Measurements from ENCODE around the gene PPID.
"Not testable (repeated sequence)": the region's sequence is repeated elsewhere in the genome, so short reads cannot be mapped to it uniquely, and the experiment has no call there.

The PPID gene

GRCh38 chr4:158741326-158742021 lies 18.3 kb upstream of the PPID start:
- in situ Hi-C loops (cut with HindIII; ENCODE audit: low pct_ligation_motif_present, low pct_unique_long_range_greater_than_20kb, low sequenced_read_pairs), result no loop called here
- DNase-seq, result no peak

- in situ Hi-C loops (cut with HindIII; ENCODE audit: low pct_ligation_motif_present, low pct_unique_long_range_greater_than_20kb, low sequenced_read_pairs), result no loop called here
- no peak for DNase-seq
Observed at GRCh38 chr4:158739600-158739999, 16.4 kb upstream of the PPID start.

- no peak for DNase-seq
- in situ Hi-C loops (cut with HindIII; ENCODE audit: low pct_ligation_motif_present, low pct_unique_long_range_greater_than_20kb, low sequenced_read_pairs), result no loop called here
Observed at GRCh38 chr4:158738866-158739265, 15.7 kb upstream of the PPID start.

GRCh38 chr4:158729716-158730559 lies 6.7 kb upstream of the PPID start:
- in situ Hi-C loops (cut with HindIII; ENCODE audit: low pct_ligation_motif_present, low pct_unique_long_range_greater_than_20kb, low sequenced_read_pairs), result no loop called here
- peak; percentile 62 for DNase-seq

- in situ Hi-C loops (cut with HindIII; ENCODE audit: low pct_ligation_motif_present, low pct_unique_long_range_greater_than_20kb, low sequenced_read_pairs), result no loop called here
- DNase-seq, result no peak
Observed at GRCh38 chr4:158728236-158728635, 5.0 kb upstream of the PPID start.

GRCh38 chr4:158726633-158727032 lies 3.4 kb upstream of the PPID start:
- in situ Hi-C loops (cut with HindIII; ENCODE audit: low pct_ligation_motif_present, low pct_unique_long_range_greater_than_20kb, low sequenced_read_pairs), result no loop called here
- no peak for DNase-seq

GRCh38 chr4:158724637-158725036 lies 1.4 kb upstream of the PPID start:
- in situ Hi-C loops (cut with HindIII; ENCODE audit: low pct_ligation_motif_present, low pct_unique_long_range_greater_than_20kb, low sequenced_read_pairs), result no loop called here
- DNase-seq, result no peak

- DNase-seq, result peak; percentile 20
- in situ Hi-C loops (cut with HindIII; ENCODE audit: low pct_ligation_motif_present, low pct_unique_long_range_greater_than_20kb, low sequenced_read_pairs), result no loop called here
Observed at GRCh38 chr4:158722291-158722916, 792 bp downstream of the PPID start.

- in situ Hi-C loops (cut with HindIII; ENCODE audit: low pct_ligation_motif_present, low pct_unique_long_range_greater_than_20kb, low sequenced_read_pairs), result no loop called here
- DNase-seq, result no peak
Observed at GRCh38 chr4:158721680-158722079, 1.5 kb downstream of the PPID start.

GRCh38 chr4:158715802-158716201 lies 7.4 kb downstream of the PPID start:
- in situ Hi-C loops (cut with HindIII; ENCODE audit: low pct_ligation_motif_present, low pct_unique_long_range_greater_than_20kb, low sequenced_read_pairs), result no loop called here
- no peak for DNase-seq

GRCh38 chr4:158714937-158715336 lies 8.3 kb downstream of the PPID start:
- in situ Hi-C loops (cut with HindIII; ENCODE audit: low pct_ligation_motif_present, low pct_unique_long_range_greater_than_20kb, low sequenced_read_pairs), result no loop called here
- DNase-seq, result no peak

- in situ Hi-C loops (cut with HindIII; ENCODE audit: low pct_ligation_motif_present, low pct_unique_long_range_greater_than_20kb, low sequenced_read_pairs); DNase-seq: not testable (repeated sequence)
Observed at GRCh38 chr4:158712622-158713021, 10.6 kb downstream of the PPID start.

- in situ Hi-C loops (cut with HindIII; ENCODE audit: low pct_ligation_motif_present, low pct_unique_long_range_greater_than_20kb, low sequenced_read_pairs), result no loop called here
- no peak for DNase-seq
Observed at GRCh38 chr4:158710814-158711213, 12.4 kb downstream of the PPID start.

- DNase-seq, result no peak
- in situ Hi-C loops (cut with HindIII; ENCODE audit: low pct_ligation_motif_present, low pct_unique_long_range_greater_than_20kb, low sequenced_read_pairs), result no loop called here
Observed at GRCh38 chr4:158704274-158704673, 18.9 kb downstream of the PPID start.

GRCh38 chr4:158688813-158689212 lies 34.4 kb downstream of the PPID start:
- in situ Hi-C loops (cut with HindIII; ENCODE audit: low pct_ligation_motif_present, low pct_unique_long_range_greater_than_20kb, low sequenced_read_pairs), result no loop called here
- DNase-seq, result no peak

- no peak for DNase-seq
- in situ Hi-C loops (cut with HindIII; ENCODE audit: low pct_ligation_motif_present, low pct_unique_long_range_greater_than_20kb, low sequenced_read_pairs), result no loop called here
Observed at GRCh38 chr4:158682066-158682465, 41.1 kb downstream of the PPID start.

GRCh38 chr4:158681629-158682028 lies 41.6 kb downstream of the PPID start:
- in situ Hi-C loops (cut with HindIII; ENCODE audit: low pct_ligation_motif_present, low pct_unique_long_range_greater_than_20kb, low sequenced_read_pairs), result no loop called here
- DNase-seq, result no peak

GRCh38 chr4:158678767-158679166 lies 44.4 kb downstream of the PPID start:
- DNase-seq, result no peak
- in situ Hi-C loops (cut with HindIII; ENCODE audit: low pct_ligation_motif_present, low pct_unique_long_range_greater_than_20kb, low sequenced_read_pairs), result no loop called here

- in situ Hi-C loops (cut with HindIII; ENCODE audit: low pct_ligation_motif_present, low pct_unique_long_range_greater_than_20kb, low sequenced_read_pairs), result no loop called here
- no peak for DNase-seq
Observed at GRCh38 chr4:158676076-158676475, 47.1 kb downstream of the PPID start.
